ENCODE results near the gene IFNLR1.

IFNLR1 gene

DNA sequence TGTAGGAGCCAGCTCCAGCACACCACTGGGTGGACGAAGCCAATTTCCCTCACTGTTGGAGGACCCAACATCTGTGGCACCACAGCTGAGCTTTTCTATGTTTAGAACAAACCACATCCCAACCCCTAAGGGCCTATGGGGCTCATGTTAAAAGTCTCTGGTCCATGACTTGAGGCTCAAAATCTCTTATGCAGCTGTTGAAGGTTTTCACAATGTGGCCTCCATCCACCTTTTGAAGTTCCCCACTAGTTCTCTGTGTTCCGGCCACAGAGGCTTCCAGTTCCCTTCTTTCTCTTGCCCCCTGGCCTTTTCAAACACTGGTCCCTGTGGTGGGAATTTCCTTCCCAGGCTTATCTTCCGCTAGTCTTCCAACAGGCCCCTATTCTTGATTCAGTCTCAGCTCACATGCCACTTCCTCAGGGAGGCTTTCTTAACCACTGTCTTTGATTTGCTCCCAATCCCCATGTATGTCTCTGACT lies 3.9 kb upstream of the IFNLR1 start:
- DNase-seq, result peak; percentile 94
- Histone ChIP-seq H3K9me2 (replicated peaks; ENCODE audit: insufficient read depth, low read length) (no peaks in the 10 kb centered on the region), H3F3A (ENCODE audit: insufficient read depth, low read length) (peaks cover 47% of the 10 kb centered on the region), H3K4me3 (ENCODE audit: low read length) (no peak overlapping the region), H3K79me2 (ENCODE audit: low read length) (peaks cover 19% of the 10 kb centered on the region), H3K36me3 (replicated peaks; ENCODE audit: insufficient read depth, low read length) (no peaks in the 10 kb centered on the region), H3K27me3 (replicated peaks; ENCODE audit: insufficient read depth, low read length) (no peaks in the 10 kb centered on the region), H3K27ac (ENCODE audit: low read length) (peak overlapping the region; percentile 99), H3K4me1 (ENCODE audit: low read length) (peaks cover 43% of the 10 kb centered on the region), H3K9ac (ENCODE audit: low read length) (peak overlapping the region; percentile 76), H3K4me2 (ENCODE audit: low read depth, low read length) (peak overlapping the region; percentile 68), H3K9me3 (replicated peaks; ENCODE audit: insufficient read depth, low read length) (no peaks in the 10 kb centered on the region), H4K20me1 (ENCODE audit: insufficient read depth, low read length) (no peaks in the 10 kb centered on the region), H2AFZ (ENCODE audit: low read length) (peak overlapping the region; percentile 25)
- TF ChIP-seq EZH2 (optimal IDR thresholded peaks at IDR 0.05; ENCODE audit: low read depth, low read length) (no peak), EZH2phosphoT487 (IDR thresholded peaks at IDR 0.05; ENCODE audit: low read length) (no peak)
- TF ChIP-seq, protein P1, sequence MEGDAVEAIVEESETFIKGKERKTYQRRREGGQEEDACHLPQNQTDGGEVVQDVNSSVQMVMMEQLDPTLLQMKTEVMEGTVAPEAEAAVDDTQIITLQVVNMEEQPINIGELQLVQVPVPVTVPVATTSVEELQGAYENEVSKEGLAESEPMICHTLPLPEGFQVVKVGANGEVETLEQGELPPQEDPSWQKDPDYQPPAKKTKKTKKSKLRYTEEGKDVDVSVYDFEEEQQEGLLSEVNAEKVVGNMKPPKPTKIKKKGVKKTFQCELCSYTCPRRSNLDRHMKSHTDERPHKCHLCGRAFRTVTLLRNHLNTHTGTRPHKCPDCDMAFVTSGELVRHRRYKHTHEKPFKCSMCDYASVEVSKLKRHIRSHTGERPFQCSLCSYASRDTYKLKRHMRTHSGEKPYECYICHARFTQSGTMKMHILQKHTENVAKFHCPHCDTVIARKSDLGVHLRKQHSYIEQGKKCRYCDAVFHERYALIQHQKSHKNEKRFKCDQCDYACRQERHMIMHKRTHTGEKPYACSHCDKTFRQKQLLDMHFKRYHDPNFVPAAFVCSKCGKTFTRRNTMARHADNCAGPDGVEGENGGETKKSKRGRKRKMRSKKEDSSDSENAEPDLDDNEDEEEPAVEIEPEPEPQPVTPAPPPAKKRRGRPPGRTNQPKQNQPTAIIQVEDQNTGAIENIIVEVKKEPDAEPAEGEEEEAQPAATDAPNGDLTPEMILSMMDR (IDR thresholded peaks at IDR 0.05; ENCODE audit: low read length), result no peak

DNA sequence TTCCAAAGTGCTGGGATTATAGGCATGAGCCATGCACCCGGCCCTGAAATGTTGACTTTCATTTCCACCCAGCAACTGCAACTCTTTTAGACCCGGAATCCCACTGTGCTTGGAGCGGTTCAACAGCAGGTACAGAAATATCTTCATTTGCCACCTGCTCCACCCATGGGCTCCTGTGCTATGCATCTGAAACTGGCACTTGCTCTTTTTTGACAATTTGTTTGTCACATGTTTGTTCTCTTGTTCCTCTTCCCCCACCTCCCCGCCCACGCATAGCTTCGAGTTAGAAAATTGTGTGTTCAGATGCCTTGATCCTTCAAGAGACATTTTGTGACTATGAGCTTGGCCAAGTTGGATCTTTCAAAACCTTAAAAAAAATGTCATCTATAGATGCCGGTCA lies 2.4 kb upstream of the IFNLR1 start:
- TF ChIP-seq EZH2phosphoT487 (IDR thresholded peaks at IDR 0.05; ENCODE audit: low read length) (no peak), EZH2 (optimal IDR thresholded peaks at IDR 0.05; ENCODE audit: low read depth, low read length) (no peak)
- TF ChIP-seq, protein P1 (IDR thresholded peaks at IDR 0.05; ENCODE audit: low read length), result no peak
- H3K9ac ChIP-seq (ENCODE audit: low read length), result peak overlapping the region; percentile 76
- no peak overlapping the region for H2AFZ ChIP-seq (ENCODE audit: low read length)
- peaks cover 34% of the 10 kb centered on the region for H3K79me2 ChIP-seq (ENCODE audit: low read length)
- peaks cover 47% of the 10 kb centered on the region for H3F3A ChIP-seq (ENCODE audit: insufficient read depth, low read length)
- no peaks in the 10 kb centered on the region for H4K20me1 ChIP-seq (ENCODE audit: insufficient read depth, low read length)
- H3K4me1 ChIP-seq (ENCODE audit: low read length), result peaks cover 50% of the 10 kb centered on the region
- H3K9me3 ChIP-seq (replicated peaks; ENCODE audit: insufficient read depth, low read length), result no peaks in the 10 kb centered on the region
- H3K36me3 ChIP-seq (replicated peaks; ENCODE audit: insufficient read depth, low read length), result no peaks in the 10 kb centered on the region
- H3K27ac ChIP-seq (ENCODE audit: low read length), result peak overlapping the region; percentile 99
- peak overlapping the region; percentile 68 for H3K4me2 ChIP-seq (ENCODE audit: low read depth, low read length)
- peak overlapping the region; percentile 45 for H3K4me3 ChIP-seq (ENCODE audit: low read length)
- no peaks in the 10 kb centered on the region for H3K27me3 ChIP-seq (replicated peaks; ENCODE audit: insufficient read depth, low read length)
- no peaks in the 10 kb centered on the region for H3K9me2 ChIP-seq (replicated peaks; ENCODE audit: insufficient read depth, low read length)
- DNase-seq, result peak; percentile 92

DNA sequence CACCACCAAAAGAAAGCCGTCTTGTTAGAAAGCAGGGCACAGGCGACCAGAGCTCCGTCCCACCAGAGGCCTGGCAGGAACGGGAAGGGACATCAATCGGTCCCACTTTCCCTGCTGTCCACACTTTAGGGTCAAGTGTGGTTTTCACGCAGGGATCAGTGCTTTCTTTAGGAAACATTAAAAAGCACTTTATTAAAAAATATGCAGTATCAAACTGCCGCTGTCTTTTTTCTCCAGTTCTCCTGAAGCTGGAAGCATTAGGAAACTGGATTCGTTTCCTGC lies 437 bp downstream of the IFNLR1 start:
- TF ChIP-seq, protein P1 (IDR thresholded peaks at IDR 0.05; ENCODE audit: low read length), result no peak
- TF ChIP-seq EZH2phosphoT487 (IDR thresholded peaks at IDR 0.05; ENCODE audit: low read length) (no peak), EZH2 (optimal IDR thresholded peaks at IDR 0.05; ENCODE audit: low read depth, low read length) (no peak)
- Histone ChIP-seq H3K9me3 (replicated peaks; ENCODE audit: insufficient read depth, low read length) (no peaks in the 10 kb centered on the region), H3F3A (ENCODE audit: insufficient read depth, low read length) (peaks cover 42% of the 10 kb centered on the region), H3K9ac (ENCODE audit: low read length) (peak overlapping the region; percentile 91), H3K27me3 (replicated peaks; ENCODE audit: insufficient read depth, low read length) (no peaks in the 10 kb centered on the region), H3K4me2 (ENCODE audit: low read depth, low read length) (peak overlapping the region; percentile 75), H3K4me1 (ENCODE audit: low read length) (peaks cover 39% of the 10 kb centered on the region), H3K79me2 (ENCODE audit: low read length) (peaks cover 61% of the 10 kb centered on the region), H2AFZ (ENCODE audit: low read length) (peak overlapping the region; percentile 46), H3K9me2 (replicated peaks; ENCODE audit: insufficient read depth, low read length) (no peaks in the 10 kb centered on the region), H3K36me3 (replicated peaks; ENCODE audit: insufficient read depth, low read length) (no peaks in the 10 kb centered on the region), H3K4me3 (ENCODE audit: low read length) (peak overlapping the region; percentile 78), H4K20me1 (ENCODE audit: insufficient read depth, low read length) (no peaks in the 10 kb centered on the region), H3K27ac (ENCODE audit: low read length) (peak overlapping the region; percentile 99)
- DNase-seq, result no peak

Measured in MM.1S (cell line).